ENCODE data around the gene MCCD1. TPM values are rescaled to one million over a fixed set of nuclear protein-coding genes. Genes with fewer than 3 reads are reported as not detected.

Gene MCCD1
- total RNA-seq, 1 experiment from 2014 or later, result not detected

- H3K9me3 ChIP-seq (ENCODE audit: control insufficient read depth, low read depth, low read length), result no peaks in the 10 kb centered on the region
- no peak for DNase-seq
- H3K27ac ChIP-seq (ENCODE audit: insufficient read length, low read depth, low read length), result no peak overlapping the region
- H3K14ac ChIP-seq (ENCODE audit: insufficient read depth, low read length), result no peak overlapping the region; the same call in 1 of the 2 replicates
- H3K36me3 Mint-ChIP-seq (ENCODE audit: insufficient read depth in 1 of 3, low read depth in 3 of 3), result no peaks in the 10 kb centered on the region; a peak in 1 of 7 replicates
- H3K23me2 ChIP-seq (ENCODE audit: insufficient read length, low read depth, low read length, poor library complexity, severe bottlenecking), result no peaks in the 10 kb centered on the region
- no peak overlapping the region for H3K4ac ChIP-seq (ENCODE audit: low read depth, low read length)
- H3K23ac ChIP-seq (ENCODE audit: insufficient read length, low read depth, low read length), result no peak overlapping the region
- H2BK15ac ChIP-seq (ENCODE audit: low read depth, low read length), result no peak overlapping the region
- H2BK120ac ChIP-seq (ENCODE audit: low read depth, low read length, poor library complexity, severe bottlenecking), result no peak overlapping the region
- H3K4me2 ChIP-seq (ENCODE audit: insufficient read depth, insufficient read length, low read length), result no peak overlapping the region
- H4K5ac ChIP-seq (ENCODE audit: insufficient read length, low read depth, low read length), result no peak overlapping the region
- H3K79me1 ChIP-seq (ENCODE audit: insufficient read depth, low read depth, low read length, poor library complexity, severe bottlenecking), result no peaks in the 10 kb centered on the region
- H3K4me3 Mint-ChIP-seq, result no peak overlapping the region; a peak in 1 of 5 replicates
- WGBS (ENCODE audit: extremely low coverage, insufficient read length, low lambda C conversion rate), result no CpG with 5 or more reads among the region's 5 CpGs
- no peak overlapping the region for H2AK5ac ChIP-seq (ENCODE audit: insufficient read length, low read length)
- H3K18ac ChIP-seq (ENCODE audit: insufficient read length, low read depth, low read length), result no peak overlapping the region
- H3K79me2 ChIP-seq (ENCODE audit: insufficient read depth, low read length), result no peaks in the 10 kb centered on the region
- H3K9ac ChIP-seq (ENCODE audit: extremely low read depth, insufficient read length, low read length), result no peak overlapping the region
- no peaks in the 10 kb centered on the region for H3K9me3 Mint-ChIP-seq
- no peak overlapping the region for H3T11ph ChIP-seq (ENCODE audit: low read length)
- H2BK5ac ChIP-seq (ENCODE audit: insufficient read length, low read length), result no peak overlapping the region
- H3K56ac ChIP-seq (ENCODE audit: insufficient read length, low read depth, low read length), result no peak overlapping the region
- H3K27me3 Mint-ChIP-seq (ENCODE audit: low read depth), result peaks cover 6% of the 10 kb centered on the region
- H2BK12ac ChIP-seq (ENCODE audit: insufficient read length, low read depth, low read length), result no peak overlapping the region
- no peaks in the 10 kb centered on the region for H3K4me1 Mint-ChIP-seq
- H2AFZ ChIP-seq (ENCODE audit: low read length), result no peak overlapping the region
- H3K27ac Mint-ChIP-seq, result no peak overlapping the region
- 0 out of 2 replicates have a peak, but pooled peaks cover 2% of the 10 kb centered on the region for H3K27me3 ChIP-seq (ENCODE audit: insufficient read depth, low read length)
- H4K8ac ChIP-seq (replicated peaks; ENCODE audit: insufficient read length, low read depth, low read length), result no peak overlapping the region
- H4K20me1 ChIP-seq (ENCODE audit: control insufficient read depth, insufficient read depth, insufficient read length), result no peaks in the 10 kb centered on the region
- H3K4me1 ChIP-seq (ENCODE audit: insufficient read depth, low read length), result no peaks in the 10 kb centered on the region
- no peak overlapping the region for H4K91ac ChIP-seq (ENCODE audit: insufficient read length, low read depth, low read length)
- no peak for TF ChIP-seq CTCF (conservative IDR thresholded peaks at IDR 0.05)
- H2BK20ac ChIP-seq (ENCODE audit: low read depth, low read length, poor library complexity, severe bottlenecking), result no peak overlapping the region
Measured at GRCh38 chr6:31479151-31479932, 49.4 kb upstream of the MCCD1 start.

Measured in H9 (cell line).